ENCODE measurements around the gene GFRA1. TPM values are rescaled to one million over a fixed set of nuclear protein-coding genes. Genes with fewer than 3 reads are reported as not detected.

Gene GFRA1
- total and polyA plus RNA-seq, 8 donors, result 0.29 to 83.2 (median 4.6) TPM

GRCh38 chr10:116247691-116248090 lies 25.3 kb downstream of the GFRA1 start:
- no peak for DNase-seq
- Histone ChIP-seq H3K27ac (no peak overlapping the region), H3K4me3 (no peak overlapping the region), H3K36me3 (no peaks in the 10 kb centered on the region), H3K9me3 (no peaks in the 10 kb centered on the region), H3K27me3 (no peaks in the 10 kb centered on the region), H3K4me1 (peaks cover 0 to 14% (median 2%) of the 10 kb centered on the region in 4 donors)
- TF ChIP-seq EP300 (IDR thresholded peaks at IDR 0.05) (no peak), CTCF (IDR thresholded peaks at IDR 0.05) (no peak), POLR2AphosphoS5 (IDR thresholded peaks at IDR 0.05) (no peak), POLR2A (IDR thresholded peaks at IDR 0.05) (no peak)
- intact Hi-C loops (cut with DNase I; ENCODE audit: low total_unique reads), result no loop called here

GRCh38 chr10:116246263-116246662 lies 26.7 kb downstream of the GFRA1 start:
- H3K27ac ChIP-seq, result no peak overlapping the region
- WGBS, 5 donors, result 82 to 85% (median 84%) methylated on average over 9 of the region's 9 CpGs
- intact Hi-C loops (cut with DNase I; ENCODE audit: low total_unique reads), result no loop called here

GRCh38 chr10:116245156-116245555 lies 27.9 kb downstream of the GFRA1 start:
- Histone ChIP-seq H3K4me1 (no peaks in the 10 kb centered on the region), H3K36me3 (no peaks in the 10 kb centered on the region), H3K4me3 (no peak overlapping the region), H3K9me3 (no peaks in the 10 kb centered on the region), H3K27ac (no peak overlapping the region), H3K27me3 (no peaks in the 10 kb centered on the region)
- intact Hi-C loops (cut with DNase I; ENCODE audit: low total_unique reads), result no loop called here
- 73 to 83% (median 81%) methylated on average over 2 of the region's 2 CpGs for WGBS, 5 donors
- no peak for DNase-seq
- TF ChIP-seq CTCF (IDR thresholded peaks at IDR 0.05) (no peak), EP300 (IDR thresholded peaks at IDR 0.05) (no peak), POLR2A (IDR thresholded peaks at IDR 0.05) (no peak), POLR2AphosphoS5 (IDR thresholded peaks at IDR 0.05) (no peak)

More at GRCh38 chr10:116246263-116246662, 26.7 kb downstream of the GFRA1 start:
- peaks cover 0 to 2% (median 0%) of the 10 kb centered on the region in 4 donors for H3K4me1 ChIP-seq
- no peaks in the 10 kb centered on the region for H3K27me3 ChIP-seq
- H3K36me3 ChIP-seq, result no peaks in the 10 kb centered on the region
- H3K9me3 ChIP-seq, result no peaks in the 10 kb centered on the region
- no peak overlapping the region for H3K4me3 ChIP-seq
- DNase-seq, result no peak
- TF ChIP-seq CTCF (IDR thresholded peaks at IDR 0.05) (no peak), EP300 (IDR thresholded peaks at IDR 0.05) (no peak)

- H3K27ac ChIP-seq, result no peak overlapping the region
- WGBS, 5 donors, result 68 to 88% (median 83%) methylated on average over 6 of the region's 6 CpGs
Observed at GRCh38 chr10:116241642-116242410, 31.2 kb downstream of the GFRA1 start.

More at GRCh38 chr10:116241642-116242410, 31.2 kb downstream of the GFRA1 start:
- Histone ChIP-seq H3K27me3 (no peaks in the 10 kb centered on the region), H3K4me3 (no peak overlapping the region), H3K9me3 (no peaks in the 10 kb centered on the region), H3K36me3 (no peaks in the 10 kb centered on the region), H3K4me1 (peaks cover 0 to 12% (median 3%) of the 10 kb centered on the region in 4 donors)
- no peak for DNase-seq
- TF ChIP-seq POLR2A (IDR thresholded peaks at IDR 0.05) (no peak), CTCF (IDR thresholded peaks at IDR 0.05) (no peak), POLR2AphosphoS5 (IDR thresholded peaks at IDR 0.05) (no peak), EP300 (IDR thresholded peaks at IDR 0.05) (no peak)
- intact Hi-C loops (cut with DNase I; ENCODE audit: low total_unique reads), result no loop called here
